HG02571 (cell line): ENCODE results near the gene GMDS.

Experiments used
- ATAC-seq: cut with Tn5 transposase; IDR thresholded peaks from one replicate; pipeline ENCODE4 v1.9.1; 2021; ENCODE audit warnings: mild to moderate bottlenecking, moderate library complexity; ENCODE audit not compliant: unreplicated experiment

Gene GMDS

DNA sequence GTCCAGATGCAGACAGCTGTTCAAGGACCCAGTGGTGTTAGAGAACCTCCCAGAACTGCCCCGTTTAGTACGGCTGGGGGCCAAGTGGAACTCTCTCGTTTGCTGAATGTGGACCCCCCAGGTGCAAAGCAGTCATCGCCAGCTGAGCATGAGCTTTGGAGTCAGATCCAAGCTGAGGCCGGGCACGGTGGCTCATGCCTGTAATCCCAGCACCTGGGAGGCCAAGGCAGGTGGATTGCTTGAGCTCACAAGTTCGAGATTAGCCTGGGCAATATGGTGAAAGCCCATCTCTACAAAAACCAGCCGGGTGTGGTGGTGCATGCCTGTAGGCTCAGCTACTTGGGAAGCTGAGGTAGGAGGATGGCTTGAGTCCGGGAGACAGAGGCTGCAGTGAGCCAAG is 606.0 kb downstream of the GMDS start:
- no peak for ATAC-seq

- ATAC-seq: no peak
Measured at GRCh38 chr6:1636971-1637871, 608.2 kb downstream of the GMDS start.

DNA sequence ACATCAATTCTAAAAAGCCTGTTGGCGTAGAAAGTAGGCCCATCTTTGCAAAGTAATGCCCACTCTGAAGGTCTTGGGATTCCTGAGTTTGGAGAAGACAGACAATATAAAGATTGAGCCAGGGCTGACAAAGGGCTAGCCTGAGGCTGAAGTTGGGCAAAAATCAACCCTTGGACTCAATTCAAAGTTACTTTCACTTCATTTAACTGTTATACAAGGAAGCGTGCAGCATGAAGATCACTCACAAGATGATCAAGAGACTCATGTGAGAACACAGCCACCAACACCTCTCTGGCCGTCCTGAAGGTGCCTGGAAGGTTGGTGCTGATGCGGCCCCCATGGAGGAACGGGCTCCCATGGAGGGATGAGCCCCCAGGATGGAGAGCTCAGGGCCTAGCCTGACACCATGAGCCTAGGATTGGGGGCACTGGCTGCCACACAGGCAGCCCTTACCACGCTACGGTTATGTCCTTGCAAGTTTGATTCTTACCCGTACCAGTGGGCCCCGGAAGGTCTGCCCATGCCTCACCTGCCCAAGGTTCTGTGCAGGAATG is 609.1 kb downstream of the GMDS start:
- ATAC-seq: no peak

DNA sequence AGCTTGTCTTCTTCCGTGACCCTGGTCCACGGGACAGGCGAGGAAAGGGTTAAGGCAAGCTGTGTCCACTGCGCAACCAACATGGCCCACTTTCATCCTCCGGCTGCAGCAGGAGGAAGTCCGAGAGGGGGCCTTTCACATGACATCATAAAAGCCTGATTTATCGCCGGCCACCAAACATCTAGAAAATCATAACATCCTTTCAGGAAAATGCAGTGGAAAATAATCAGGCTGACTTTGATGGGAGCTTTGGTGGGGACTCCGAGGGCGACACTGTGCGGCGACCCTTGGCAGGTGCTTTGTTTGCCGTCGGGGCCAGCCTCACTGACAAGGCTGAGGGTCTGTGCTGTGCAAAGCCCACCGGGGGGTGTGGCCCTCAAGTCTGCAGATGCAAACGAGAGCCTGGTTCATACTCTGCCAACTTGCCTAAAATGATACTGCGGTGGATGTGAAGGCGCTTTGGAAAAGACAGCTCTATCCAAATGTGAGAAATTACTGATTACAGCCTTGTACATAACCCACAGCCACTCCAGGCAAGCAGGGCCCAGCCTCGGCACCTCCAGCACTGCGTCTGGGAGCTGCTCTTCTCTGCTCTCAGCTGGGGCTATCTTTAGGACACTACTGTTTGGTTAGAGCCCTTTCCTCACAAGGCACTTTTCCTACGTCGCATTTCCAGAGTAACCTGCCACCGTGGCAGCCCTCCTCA is 609.9 kb downstream of the GMDS start:
- no peak for ATAC-seq

DNA sequence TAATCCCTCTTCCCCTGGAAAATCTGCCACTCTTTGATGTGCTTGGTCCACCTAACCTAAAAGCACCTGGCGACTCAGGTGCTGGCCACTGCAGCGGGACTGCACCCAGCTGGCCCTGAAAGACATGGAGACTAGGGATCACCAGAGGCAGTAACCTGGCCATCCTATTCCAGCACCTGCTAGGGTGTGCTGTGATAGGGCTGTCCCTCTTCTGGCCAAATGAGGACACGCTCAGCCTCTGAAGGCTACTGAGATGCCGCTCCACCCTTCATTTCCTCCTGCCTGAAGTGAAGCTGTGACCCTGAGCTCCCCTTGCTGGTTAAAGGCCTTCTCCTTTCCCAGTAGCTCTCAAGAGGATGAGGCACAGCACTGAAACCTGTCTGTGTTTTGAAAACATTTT is 611.3 kb downstream of the GMDS start:
- no peak for ATAC-seq

GRCh38 chr6:1633366-1634021 is 611.9 kb downstream of the GMDS start:
- no peak for ATAC-seq

- ATAC-seq: no peak
Measured at GRCh38 chr6:1631251-1631650, 614.2 kb downstream of the GMDS start.

- no peak for ATAC-seq
Measured at GRCh38 chr6:1630771-1631217, 614.6 kb downstream of the GMDS start.

DNA sequence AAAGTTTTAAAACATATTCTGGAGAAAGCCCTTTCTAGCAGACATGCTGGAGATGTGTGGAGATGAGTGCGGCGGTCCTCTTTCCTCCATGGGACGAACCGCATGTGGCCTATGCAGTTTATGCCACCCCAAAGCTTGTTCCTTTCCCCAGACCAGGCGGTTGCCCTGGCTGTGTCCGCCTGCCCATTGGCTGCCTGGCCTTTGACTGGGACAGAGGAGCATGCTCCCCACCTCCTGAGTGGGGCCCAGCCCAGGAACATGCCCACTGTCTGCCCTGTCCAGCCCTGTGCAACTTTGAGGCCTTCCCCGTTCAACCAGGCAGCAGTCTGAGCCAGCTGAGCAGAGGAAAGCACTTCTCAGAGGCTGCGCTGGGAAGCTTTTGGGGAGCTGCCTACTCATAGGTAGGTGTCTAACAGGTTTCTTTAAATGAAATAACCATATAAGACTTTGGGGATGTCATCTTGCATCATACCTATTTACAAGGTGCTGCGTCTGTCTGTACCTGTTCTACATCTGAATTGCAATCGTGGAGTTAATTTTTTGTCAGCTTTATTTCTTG is 615.1 kb downstream of the GMDS start:
- ATAC-seq: no peak

- no peak for ATAC-seq
Measured at GRCh38 chr6:1629316-1629715, 616.1 kb downstream of the GMDS start.

DNA sequence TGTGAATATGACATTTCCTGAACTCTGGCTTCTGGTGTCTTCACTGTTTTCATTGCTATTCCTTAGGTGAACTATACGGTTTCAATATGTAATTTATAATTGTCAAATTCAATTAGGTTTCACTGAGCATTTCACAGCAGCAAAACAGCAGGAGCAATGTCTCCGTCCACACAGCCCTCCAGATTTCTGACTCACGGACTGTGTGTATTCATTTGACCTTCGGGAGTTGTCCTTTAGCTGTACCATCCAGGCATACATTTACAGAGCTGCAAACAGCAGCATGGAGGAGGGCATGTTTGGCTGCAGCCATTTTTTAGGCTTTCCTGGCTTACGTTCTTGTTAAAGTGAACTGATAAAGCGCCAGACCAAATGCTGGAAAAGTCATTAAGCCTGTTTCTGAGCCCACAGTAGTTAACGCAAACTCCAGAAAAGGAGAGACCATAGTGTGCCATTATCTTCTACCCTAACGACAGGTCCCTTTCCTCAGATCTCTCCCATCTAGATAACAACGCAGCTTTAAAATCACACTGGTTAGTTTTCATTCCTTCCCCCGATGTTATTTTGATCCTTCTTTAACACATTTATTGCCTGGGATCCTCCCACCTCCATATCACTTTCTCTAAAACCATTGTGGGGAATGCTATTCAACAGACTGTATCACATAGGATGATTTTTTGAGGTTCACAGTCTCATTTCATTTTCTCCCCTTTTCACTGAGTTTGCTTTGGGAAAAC is 617.4 kb downstream of the GMDS start:
- ATAC-seq: no peak

- no peak for ATAC-seq
Measured at GRCh38 chr6:1626481-1626880, 618.9 kb downstream of the GMDS start.

- ATAC-seq: no peak
Measured at GRCh38 chr6:1625794-1626435, 619.5 kb downstream of the GMDS start.

DNA sequence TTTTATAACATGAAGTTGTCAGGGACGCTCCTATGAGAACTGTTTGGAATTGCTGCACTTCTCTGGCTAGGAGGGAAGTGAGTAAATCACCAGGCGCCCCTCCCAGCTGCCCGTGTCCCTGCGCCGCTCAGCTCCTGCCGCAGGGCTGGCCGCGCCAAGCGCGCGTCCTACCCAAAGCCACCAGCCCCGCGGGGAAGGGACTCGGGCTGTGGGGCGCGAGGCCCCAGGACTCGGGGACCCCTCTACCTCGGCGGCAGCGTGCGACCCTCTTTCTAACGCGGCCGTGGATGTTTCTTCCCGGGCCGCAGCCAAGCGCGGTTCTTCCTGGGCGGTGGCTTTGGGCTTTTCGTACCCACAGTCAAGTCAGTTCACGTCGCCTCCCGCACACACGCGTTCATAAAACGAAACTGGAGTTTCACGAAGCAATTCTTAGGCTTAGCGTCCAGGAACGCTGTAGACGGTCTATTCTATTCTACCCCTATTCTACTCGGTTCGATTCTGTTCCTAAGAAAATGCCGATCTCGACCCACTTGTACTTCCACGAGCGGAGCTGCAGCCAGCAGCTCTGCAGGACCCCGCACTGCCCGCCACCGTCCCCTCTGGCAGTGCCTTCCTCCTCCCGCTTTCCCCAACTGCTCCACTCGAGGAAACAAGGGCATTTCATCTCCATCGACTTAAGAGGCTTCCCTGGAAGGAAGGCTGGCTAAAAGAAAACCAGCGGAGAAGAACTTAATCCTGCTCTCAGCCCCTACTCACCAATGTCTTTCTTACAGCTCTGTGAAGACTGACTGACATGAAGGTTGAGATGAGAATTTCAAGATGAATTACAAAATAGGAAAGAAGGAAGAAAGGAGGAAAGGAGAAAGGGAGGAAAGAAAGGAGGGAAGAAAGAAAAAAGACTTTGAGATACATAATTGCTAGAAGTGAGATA is 620.3 kb downstream of the GMDS start:
- ATAC-seq: no peak

DNA sequence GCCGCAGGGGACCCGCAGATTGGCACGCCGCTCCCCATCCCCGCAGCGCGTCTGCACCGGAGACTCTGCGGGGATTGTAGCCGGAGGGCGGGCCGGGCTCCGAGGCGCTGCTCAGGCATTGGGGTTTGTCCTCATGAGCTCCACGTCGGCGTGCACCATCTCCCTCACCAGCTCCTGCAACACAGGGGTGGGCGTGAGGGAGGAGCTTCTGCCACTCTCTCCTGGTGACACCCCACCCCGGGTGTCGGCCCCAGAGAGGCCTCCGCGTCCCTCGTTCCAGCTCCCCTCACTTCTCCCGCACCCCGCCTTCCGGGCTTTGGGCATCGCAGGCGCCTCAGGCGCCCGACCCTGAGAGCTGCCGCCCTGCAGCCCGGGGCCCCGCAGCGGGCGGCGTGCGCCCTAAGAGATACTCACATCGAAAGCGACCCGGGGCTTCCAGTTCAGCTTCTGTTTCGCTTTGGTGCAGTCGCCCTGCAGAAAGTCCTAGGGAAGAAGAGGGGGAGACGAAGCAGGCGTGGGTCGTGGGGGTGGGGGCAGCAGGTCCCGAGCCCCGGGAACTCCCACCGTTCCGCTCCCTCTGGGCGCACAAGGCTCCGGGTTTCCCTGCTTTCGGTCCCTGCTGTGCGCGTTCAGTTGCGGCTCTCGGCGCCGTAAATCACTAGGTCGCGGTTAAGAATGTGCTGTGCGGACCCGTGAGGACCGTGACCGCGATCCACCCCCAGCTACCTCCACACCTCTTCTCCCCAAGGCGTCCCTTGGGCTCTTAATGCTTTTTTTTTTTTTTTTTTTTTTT is 621.2 kb downstream of the GMDS start:
- ATAC-seq: no peak

DNA sequence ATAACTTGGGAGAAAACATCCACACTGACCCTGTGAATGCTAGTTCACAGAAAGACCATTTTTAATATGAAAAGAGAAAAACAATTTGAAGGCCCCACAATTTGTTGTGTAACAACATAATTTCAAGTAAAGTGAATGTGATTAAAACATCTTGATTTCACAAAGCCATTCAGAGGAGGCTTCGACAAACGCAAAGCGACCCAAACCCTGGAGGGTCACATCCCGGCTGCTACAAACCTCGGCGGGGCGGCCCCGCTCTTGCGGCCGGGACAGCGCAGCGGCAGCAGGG is 621.7 kb downstream of the GMDS start:
- ATAC-seq: no peak

DNA sequence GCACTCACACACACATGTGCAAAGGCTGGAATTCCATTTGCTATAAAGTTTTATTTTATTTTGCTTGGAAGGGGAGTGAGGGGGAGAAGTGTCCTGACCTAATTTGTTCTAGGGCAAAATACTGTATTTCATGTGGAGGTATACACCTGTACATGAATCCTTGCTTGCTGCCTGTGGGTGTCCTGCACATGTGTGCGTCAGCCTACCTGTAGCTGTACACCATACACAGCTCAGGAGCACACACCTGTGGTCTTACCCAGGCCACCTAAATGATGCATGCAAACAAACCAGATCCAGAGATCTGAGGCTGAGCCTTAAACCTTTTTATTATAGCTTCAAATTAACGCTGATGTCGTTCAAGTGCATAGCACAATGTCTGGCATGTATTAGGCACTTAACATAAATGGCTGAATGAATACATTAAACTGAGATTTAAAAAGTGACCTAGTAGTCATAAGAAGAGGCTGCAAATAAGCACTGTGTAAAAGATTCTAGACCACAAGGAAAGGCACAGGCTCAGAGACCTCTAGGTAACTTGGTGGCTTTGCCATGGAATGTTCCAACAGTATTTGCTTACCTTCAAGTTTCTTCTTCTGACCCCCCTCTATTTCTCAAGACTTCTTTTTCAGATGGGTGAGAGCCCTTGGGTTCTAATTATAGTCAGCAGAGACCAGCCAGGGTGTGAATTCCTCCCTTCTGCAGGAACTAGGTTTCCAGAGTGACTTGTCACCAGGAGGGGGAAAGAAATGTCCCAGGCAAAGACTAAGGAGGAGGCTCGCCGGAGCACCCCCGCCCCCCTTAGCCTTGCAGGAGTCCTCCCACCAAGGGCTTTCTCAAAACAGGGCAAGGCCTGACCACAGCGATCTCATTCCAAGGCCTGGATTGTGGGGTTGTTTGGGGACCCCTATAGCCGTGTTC is 622.3 kb downstream of the GMDS start:
- ATAC-seq: no peak
